ENCODE results near the gene MKNK2. TPM values are rescaled to one million over a fixed set of nuclear protein-coding genes. Genes with fewer than 3 reads are reported as not detected.
"Not testable (repeated sequence)": the region's sequence is repeated elsewhere in the genome, so short reads cannot be mapped to it uniquely, and the experiment has no call there.

The MKNK2 gene
- total RNA-seq, 1 experiment from 2014 or later: 271 TPM

DNA sequence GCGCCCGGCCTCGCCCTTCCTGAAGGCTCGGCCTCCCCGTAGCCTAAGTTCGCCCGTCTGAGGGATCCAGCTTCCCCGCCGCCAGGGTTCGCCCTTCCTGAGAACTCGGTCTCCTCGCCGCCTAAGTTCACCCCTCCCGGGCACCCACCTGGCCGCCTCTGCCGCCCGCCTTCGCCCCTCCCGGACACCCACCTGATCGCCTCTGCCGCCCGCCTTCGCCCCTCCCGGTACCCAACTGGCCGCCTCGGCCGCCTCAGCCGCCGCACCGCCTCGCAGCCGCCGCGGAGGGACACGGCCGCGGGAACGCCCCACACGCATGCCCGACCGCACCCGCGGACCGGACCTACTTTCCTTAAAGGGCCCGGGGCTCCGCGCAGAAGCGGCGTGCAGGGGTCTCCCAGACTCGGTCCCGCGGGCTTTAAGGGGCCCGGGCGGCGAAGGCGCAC, 45.0 kb upstream of the MKNK2 start, which contains the start of gene MOB3A (continued):
- TF ChIP-seq FOSL1 (IDR thresholded peaks at IDR 0.05; ENCODE audit: low read depth): no peak
- peak; percentile 28 for TF ChIP-seq RAD21 (IDR thresholded peaks at IDR 0.05; ENCODE audit: low read depth)

DNA sequence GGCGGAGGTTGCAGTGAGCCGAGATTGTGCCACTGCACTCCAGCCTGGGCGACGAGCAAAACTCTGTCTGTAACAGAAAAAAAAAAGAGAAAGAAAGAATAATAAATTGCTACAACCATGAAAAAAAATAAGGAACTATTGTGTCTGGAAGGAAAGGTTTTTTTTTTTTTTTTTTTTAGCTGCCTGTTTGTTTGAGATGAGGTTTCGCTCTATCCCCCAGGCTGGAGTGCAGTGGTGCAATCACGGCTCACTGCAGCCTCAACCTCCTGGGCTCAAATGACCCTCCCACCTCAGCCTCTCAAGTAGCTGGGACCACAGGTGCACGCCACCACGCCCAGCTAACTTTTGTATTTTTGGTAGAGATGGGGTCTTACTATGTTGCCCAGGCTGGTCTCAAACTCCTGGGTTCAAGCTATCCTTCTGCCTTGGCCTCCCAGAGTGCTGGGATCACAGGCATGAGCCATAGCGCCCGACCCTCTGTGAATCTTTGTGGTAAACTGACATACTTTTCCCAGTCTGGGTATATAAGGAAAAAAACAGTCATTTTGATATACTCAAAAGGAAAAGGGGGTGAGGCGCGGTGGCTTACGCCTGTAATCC, 41.0 kb upstream of the MKNK2 start:
- DNase-seq (ENCODE audit: low read depth, low spot score); H3K9ac ChIP-seq (ENCODE audit: low read length); RAD21 ChIA-PET (ENCODE audit: low non-redundant PET in 1 of 2, low total read pairs in 2 of 2, uncharacterized antibody in 2 of 2, unreplicated experiment in 2 of 2); H4K20me1 ChIP-seq (ENCODE audit: insufficient read depth); H3K27me3 ChIP-seq (ENCODE audit: insufficient read depth, low read length); H3K4me2 ChIP-seq (ENCODE audit: low read length); ATAC-seq; H3K9me3 ChIP-seq (ENCODE audit: control insufficient read depth in 1 of 2, insufficient read depth in 1 of 2, low read depth in 1 of 2, low read length in 2 of 2); H3K27ac ChIP-seq (ENCODE audit: low read depth, low read length); H2AFZ ChIP-seq (ENCODE audit: low read depth, low read length, poor library complexity, severe bottlenecking); BruUV-seq (replicated peaks); H3K4me3 ChIP-seq (replicated peaks in 1 of 2; ENCODE audit: low read depth in 1 of 2, low read length in 2 of 2); H3K36me3 ChIP-seq (ENCODE audit: control insufficient read depth in 1 of 2, insufficient read depth in 2 of 2, low read length in 2 of 2); intact Hi-C loops (cut with micrococcal nuclease); H3K9me2 ChIP-seq (ENCODE audit: insufficient read depth): not testable (repeated sequence)
- Histone ChIP-seq H3K79me2 (ENCODE audit: insufficient read depth, low read length) (peaks cover 29% of the 10 kb centered on the region), H3K4me1 (ENCODE audit: control insufficient read depth in 1 of 2, insufficient read depth in 2 of 2, low read length in 2 of 2) (peaks cover 32 to 56% of the 10 kb centered on the region in 2 experiments)
- POLR2A ChIA-PET: interaction anchor here (0.6 kb wide), 3 partner anchors 19 to 68 kb away, joined by 3 to 4 read pairs (median 3); no protein-coding TSS in a partner anchor
- CTCF ChIA-PET: interaction anchor here (0.6 to 0.9 kb wide), 2 partner anchors 21 to 76 kb away, joined by 3 to 9 read pairs; partner anchors contain the start of gene BTBD2

DNA sequence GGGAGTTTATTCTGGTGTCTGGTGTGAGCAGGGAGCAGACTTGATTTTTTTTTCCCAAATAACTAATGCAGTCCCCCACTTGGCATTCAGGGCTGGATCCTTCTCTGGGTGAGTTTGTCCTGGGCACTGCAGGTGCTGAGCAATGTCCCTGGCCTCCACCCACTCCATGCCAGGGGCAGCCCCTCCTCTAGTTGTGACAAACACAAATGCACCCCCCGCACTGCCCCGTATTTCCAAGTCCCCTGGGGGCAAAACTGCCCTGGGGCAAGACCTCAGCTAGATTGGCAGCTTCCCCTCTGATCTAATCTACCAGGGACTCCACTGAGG, 38.6 kb upstream of the MKNK2 start:
- no peaks in the 10 kb centered on the region for H3K27me3 ChIP-seq (ENCODE audit: insufficient read depth, low read length)
- H3K4me3 ChIP-seq (replicated peaks in 1 of 2; ENCODE audit: low read depth in 1 of 2, low read length in 2 of 2): 0 out of 4 replicates have a peak overlapping the region, but pooled peaks of 1 of the 2 experiments have one; percentile 16
- H3K9me3 ChIP-seq (ENCODE audit: control insufficient read depth in 1 of 2, insufficient read depth in 1 of 2, low read depth in 1 of 2, low read length in 2 of 2): no peaks in the 10 kb centered on the region
- POLR2A ChIA-PET: no interaction called here
- CTCF ChIA-PET: no interaction called here
- TF ChIP-seq, protein P1, sequence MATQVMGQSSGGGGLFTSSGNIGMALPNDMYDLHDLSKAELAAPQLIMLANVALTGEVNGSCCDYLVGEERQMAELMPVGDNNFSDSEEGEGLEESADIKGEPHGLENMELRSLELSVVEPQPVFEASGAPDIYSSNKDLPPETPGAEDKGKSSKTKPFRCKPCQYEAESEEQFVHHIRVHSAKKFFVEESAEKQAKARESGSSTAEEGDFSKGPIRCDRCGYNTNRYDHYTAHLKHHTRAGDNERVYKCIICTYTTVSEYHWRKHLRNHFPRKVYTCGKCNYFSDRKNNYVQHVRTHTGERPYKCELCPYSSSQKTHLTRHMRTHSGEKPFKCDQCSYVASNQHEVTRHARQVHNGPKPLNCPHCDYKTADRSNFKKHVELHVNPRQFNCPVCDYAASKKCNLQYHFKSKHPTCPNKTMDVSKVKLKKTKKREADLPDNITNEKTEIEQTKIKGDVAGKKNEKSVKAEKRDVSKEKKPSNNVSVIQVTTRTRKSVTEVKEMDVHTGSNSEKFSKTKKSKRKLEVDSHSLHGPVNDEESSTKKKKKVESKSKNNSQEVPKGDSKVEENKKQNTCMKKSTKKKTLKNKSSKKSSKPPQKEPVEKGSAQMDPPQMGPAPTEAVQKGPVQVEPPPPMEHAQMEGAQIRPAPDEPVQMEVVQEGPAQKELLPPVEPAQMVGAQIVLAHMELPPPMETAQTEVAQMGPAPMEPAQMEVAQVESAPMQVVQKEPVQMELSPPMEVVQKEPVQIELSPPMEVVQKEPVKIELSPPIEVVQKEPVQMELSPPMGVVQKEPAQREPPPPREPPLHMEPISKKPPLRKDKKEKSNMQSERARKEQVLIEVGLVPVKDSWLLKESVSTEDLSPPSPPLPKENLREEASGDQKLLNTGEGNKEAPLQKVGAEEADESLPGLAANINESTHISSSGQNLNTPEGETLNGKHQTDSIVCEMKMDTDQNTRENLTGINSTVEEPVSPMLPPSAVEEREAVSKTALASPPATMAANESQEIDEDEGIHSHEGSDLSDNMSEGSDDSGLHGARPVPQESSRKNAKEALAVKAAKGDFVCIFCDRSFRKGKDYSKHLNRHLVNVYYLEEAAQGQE (IDR thresholded peaks at IDR 0.05; ENCODE audit: low read depth): no peak
- TF ChIP-seq POLR2AphosphoS5 (IDR thresholded peaks at IDR 0.05; ENCODE audit: low read depth, low read length): peak; percentile 19; the same call in 1 of the 2 replicates
- BruUV-seq (replicated peaks): no TSS peak
- peak overlapping the region; percentile 65 for H3K4me2 ChIP-seq (ENCODE audit: low read length)
- peaks cover 2 to 3% of the 10 kb centered on the region in 2 experiments; a peak in 1 of 4 replicates for H3K36me3 ChIP-seq (ENCODE audit: control insufficient read depth in 1 of 2, insufficient read depth in 2 of 2, low read length in 2 of 2)
- H3K9ac ChIP-seq (ENCODE audit: low read length): peak overlapping the region; percentile 38
- DNase-seq (ENCODE audit: low read depth, low spot score): no peak
- ATAC-seq: no peak
- no peaks in the 10 kb centered on the region for H4K20me1 ChIP-seq (ENCODE audit: insufficient read depth)
- peaks cover 18% of the 10 kb centered on the region for H3K79me2 ChIP-seq (ENCODE audit: insufficient read depth, low read length)
- H3K4me1 ChIP-seq (ENCODE audit: control insufficient read depth in 1 of 2, insufficient read depth in 2 of 2, low read length in 2 of 2): peaks cover 39 to 60% of the 10 kb centered on the region in 2 experiments
- H3K27ac ChIP-seq (ENCODE audit: low read depth, low read length): peak overlapping the region; percentile 54; the same call in 1 of the 2 replicates
- no peak overlapping the region for H2AFZ ChIP-seq (ENCODE audit: low read depth, low read length, poor library complexity, severe bottlenecking)
- intact Hi-C loops (cut with micrococcal nuclease): no loop called here
- H3K9me2 ChIP-seq (ENCODE audit: insufficient read depth): no peaks in the 10 kb centered on the region
- RAD21 ChIA-PET (ENCODE audit: low non-redundant PET in 1 of 2, low total read pairs in 2 of 2, uncharacterized antibody in 2 of 2, unreplicated experiment in 2 of 2): no interaction called here
